SK-N-SH treated with all-trans-retinoic acid at 6 μM for 48 hours (cell line): ENCODE data around the gene LTBP3.

ENCODE experiments used
- ATAC-seq: fragments of 200-7000 bp; cut with Tn5 transposase; 3 replicates; pipeline ENCODE4 v1.9.1; 2020; ENCODE audit warnings: mild to moderate bottlenecking, moderate library complexity
- ARNTL ChIP-seq: fragments of 450-650 bp; formaldehyde crosslinking; IDR thresholded peaks from 2 replicates; pipeline ENCODE4 v1.5.0; 2020; ENCODE audit warnings: low read depth, mild to moderate bottlenecking, moderate library complexity, borderline replicate concordance
- BACH2 ChIP-seq: fragments of 250-450 bp; sonication (Bioruptor Pico); IDR thresholded peaks from 2 replicates; pipeline ENCODE4 v1.9.0; 2021; ENCODE audit warnings: mild to moderate bottlenecking, borderline replicate concordance
- CREB5 ChIP-seq: fragments of 250-450 bp; sonication (Bioruptor Pico); IDR thresholded peaks from 2 replicates; pipeline ENCODE4 v1.5.1; 2020; ENCODE audit warnings: low read depth, mild to moderate bottlenecking, moderate library complexity
- CSDC2 ChIP-seq: fragments of 250-450 bp; sonication (Bioruptor Pico); IDR thresholded peaks from 2 replicates; pipeline ENCODE4 v1.5.0; 2020; ENCODE audit warnings: mild to moderate bottlenecking, moderate library complexity
- ESRRG ChIP-seq: fragments of 250-450 bp; sonication (Bioruptor Pico); IDR thresholded peaks from 2 replicates; pipeline ENCODE4 v1.6.1; 2021; ENCODE audit warnings: mild to moderate bottlenecking
- GLIS3 ChIP-seq: fragments of 250-450 bp; sonication (Bioruptor Pico); IDR thresholded peaks from 2 replicates; pipeline ENCODE4 v1.5.0; 2020; ENCODE audit warnings: mild to moderate bottlenecking, moderate library complexity
- OSR1 ChIP-seq: fragments of 250-450 bp; sonication (Bioruptor Pico); IDR thresholded peaks from 2 replicates; pipeline ENCODE4 v1.8.0; 2022; ENCODE audit warnings: moderate library complexity, mild to moderate bottlenecking, inconsistent platforms
- PATZ1 ChIP-seq: fragments of 250-450 bp; sonication (Bioruptor Pico); IDR thresholded peaks from 2 replicates; pipeline ENCODE4 v1.8.0; 2020; ENCODE audit warnings: mild to moderate bottlenecking, moderate library complexity, borderline replicate concordance
- PPARA ChIP-seq: fragments of 250-450 bp; sonication (Bioruptor Pico); IDR thresholded peaks from 2 replicates; pipeline ENCODE4 v1.5.0; 2020; ENCODE audit warnings: mild to moderate bottlenecking, borderline replicate concordance
- RARB ChIP-seq: fragments of 250-450 bp; sonication (Bioruptor Pico); IDR thresholded peaks from 2 replicates; pipeline ENCODE4 v1.8.0; 2021; ENCODE audit warnings: mild to moderate bottlenecking, moderate library complexity
- SNAI2 ChIP-seq: fragments of 250-450 bp; sonication (Bioruptor Pico); IDR thresholded peaks from 2 replicates; pipeline ENCODE4 v1.5.0; 2020; ENCODE audit warnings: mild to moderate bottlenecking, moderate library complexity
- TCF4 ChIP-seq: fragments of 250-450 bp; sonication (Bioruptor Pico); IDR thresholded peaks from 2 replicates; pipeline ENCODE4 v1.8.0; 2021; ENCODE audit warnings: mild to moderate bottlenecking, moderate library complexity, borderline replicate concordance
- TOX ChIP-seq: fragments of 250-450 bp; sonication (Bioruptor Pico); IDR thresholded peaks from 2 replicates; pipeline ENCODE4 v1.8.0; 2021; ENCODE audit warnings: mild to moderate bottlenecking, moderate library complexity, borderline replicate concordance
- TSHZ2 ChIP-seq: fragments of 250-450 bp; sonication (Bioruptor Pico); IDR thresholded peaks from 2 replicates; pipeline ENCODE4 v1.5.0; 2020; ENCODE audit warnings: mild to moderate bottlenecking, moderate library complexity
- ZC3H10 ChIP-seq: fragments of 250-450 bp; sonication (Bioruptor Pico); IDR thresholded peaks from 2 replicates; pipeline ENCODE4 v1.5.1; 2021; ENCODE audit warnings: mild to moderate bottlenecking, moderate library complexity
- ZFP3 ChIP-seq: fragments of 250-450 bp; sonication (Bioruptor Pico); IDR thresholded peaks from 2 replicates; pipeline ENCODE4 v1.5.0; 2020; ENCODE audit warnings: mild to moderate bottlenecking, moderate library complexity
- ZNF565 ChIP-seq: fragments of 450-650 bp; formaldehyde crosslinking; conservative IDR thresholded peaks from 2 replicates; pipeline ENCODE4 v1.5.0; 2020; ENCODE audit warnings: low read depth, mild to moderate bottlenecking, moderate library complexity

Gene LTBP3

GRCh38 chr11:65542738-65543390, 15.3 kb downstream of the LTBP3 start:
- no peak for ATAC-seq
- TF ChIP-seq PPARA (CRISPR knock-in tag) (no peak), PATZ1 (CRISPR knock-in tag) (no peak), RARB (CRISPR knock-in tag) (no peak), TOX (CRISPR knock-in tag) (no peak), ZC3H10 (CRISPR knock-in tag) (no peak), ZFP3 (CRISPR knock-in tag) (no peak), SNAI2 (CRISPR knock-in tag) (no peak), ESRRG (no peak), TSHZ2 (CRISPR knock-in tag) (no peak), CSDC2 (CRISPR knock-in tag) (no peak), TCF4 (CRISPR knock-in tag) (no peak), CREB5 (CRISPR knock-in tag) (no peak), GLIS3 (CRISPR knock-in tag) (no peak)

DNA sequence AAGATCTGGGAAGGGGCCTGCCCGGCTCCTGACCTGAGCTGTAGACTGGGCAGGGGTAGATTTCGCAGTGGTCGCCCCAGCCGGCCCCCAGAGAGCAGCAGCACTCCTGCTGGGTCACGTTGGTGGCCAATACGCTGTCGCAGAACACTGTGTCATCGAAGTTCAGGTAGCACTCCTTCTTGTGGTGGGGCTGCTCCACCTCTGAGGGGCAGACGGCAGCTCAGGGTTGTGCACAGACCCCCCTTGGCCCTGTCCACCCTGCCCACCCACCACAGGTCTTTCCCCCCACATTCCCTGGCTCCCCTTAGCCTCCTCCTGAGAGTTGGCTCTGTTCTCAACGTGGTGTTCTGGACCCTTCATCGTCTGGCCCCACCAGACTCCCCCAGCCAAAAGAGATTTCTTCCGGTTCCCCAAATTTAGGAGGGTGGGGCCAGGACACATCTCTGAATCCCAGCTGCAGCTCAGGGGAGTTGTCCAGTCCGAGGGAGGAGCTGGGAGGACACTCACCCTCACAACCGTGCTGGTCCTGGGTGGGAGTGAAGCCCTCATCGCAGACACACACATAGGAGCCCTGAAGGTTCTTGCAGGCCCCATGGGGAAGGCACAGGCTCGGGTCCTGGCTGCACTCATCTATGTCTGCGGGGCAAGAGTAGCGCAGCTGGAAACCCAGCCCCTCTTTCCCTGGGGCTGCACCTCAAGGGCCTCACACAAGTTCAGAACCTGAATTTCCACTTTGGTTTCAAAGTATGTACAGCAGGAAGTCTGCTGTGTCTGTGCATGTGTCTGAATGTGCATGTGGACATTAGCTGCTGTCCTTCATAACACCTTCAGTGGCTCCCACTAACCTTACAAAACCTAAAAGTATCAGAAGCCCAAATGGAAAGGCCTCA, 16.8 kb downstream of the LTBP3 start:
- ATAC-seq: peak; percentile 0; the same call in 2 of the 3 replicates
- TF ChIP-seq OSR1 (CRISPR knock-in tag) (no peak), CSDC2 (CRISPR knock-in tag) (no peak), ZNF565 (CRISPR knock-in tag) (no peak), RARB (CRISPR knock-in tag) (no peak), ZC3H10 (CRISPR knock-in tag) (no peak), BACH2 (CRISPR knock-in tag) (no peak), ARNTL (CRISPR knock-in tag) (no peak), PATZ1 (CRISPR knock-in tag) (no peak), TOX (CRISPR knock-in tag) (no peak), TSHZ2 (CRISPR knock-in tag) (no peak)
